ENCODE data around the gene DNAH8.

DNA sequence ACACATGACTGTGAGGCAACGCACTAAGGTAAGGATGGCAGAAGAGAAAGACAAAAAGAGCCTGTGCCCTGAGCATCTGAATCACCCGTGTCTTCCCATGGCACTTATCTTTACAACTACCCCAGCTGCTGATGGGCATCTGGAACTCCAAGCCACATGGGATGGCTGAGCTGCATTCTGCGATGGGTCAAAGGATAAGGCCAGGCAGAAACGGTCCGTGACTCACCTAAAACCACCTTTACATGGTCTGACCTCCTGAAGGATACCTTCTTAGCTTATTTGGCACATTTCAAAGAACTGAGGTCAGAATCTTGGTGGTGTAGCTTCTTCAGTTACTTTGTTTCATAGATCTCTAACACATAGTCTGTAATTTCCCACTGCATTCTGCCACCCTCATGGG is 99.7 kb downstream of the DNAH8 start:
- TF ChIP-seq POLR2A (IDR thresholded peaks at IDR 0.05) = no peak
- TF ChIP-seq, protein P1, sequence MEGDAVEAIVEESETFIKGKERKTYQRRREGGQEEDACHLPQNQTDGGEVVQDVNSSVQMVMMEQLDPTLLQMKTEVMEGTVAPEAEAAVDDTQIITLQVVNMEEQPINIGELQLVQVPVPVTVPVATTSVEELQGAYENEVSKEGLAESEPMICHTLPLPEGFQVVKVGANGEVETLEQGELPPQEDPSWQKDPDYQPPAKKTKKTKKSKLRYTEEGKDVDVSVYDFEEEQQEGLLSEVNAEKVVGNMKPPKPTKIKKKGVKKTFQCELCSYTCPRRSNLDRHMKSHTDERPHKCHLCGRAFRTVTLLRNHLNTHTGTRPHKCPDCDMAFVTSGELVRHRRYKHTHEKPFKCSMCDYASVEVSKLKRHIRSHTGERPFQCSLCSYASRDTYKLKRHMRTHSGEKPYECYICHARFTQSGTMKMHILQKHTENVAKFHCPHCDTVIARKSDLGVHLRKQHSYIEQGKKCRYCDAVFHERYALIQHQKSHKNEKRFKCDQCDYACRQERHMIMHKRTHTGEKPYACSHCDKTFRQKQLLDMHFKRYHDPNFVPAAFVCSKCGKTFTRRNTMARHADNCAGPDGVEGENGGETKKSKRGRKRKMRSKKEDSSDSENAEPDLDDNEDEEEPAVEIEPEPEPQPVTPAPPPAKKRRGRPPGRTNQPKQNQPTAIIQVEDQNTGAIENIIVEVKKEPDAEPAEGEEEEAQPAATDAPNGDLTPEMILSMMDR (IDR thresholded peaks at IDR 0.05) = no peak
